NCI-H2107 treated with DMSO at 0.1 percent for 48 hours (cell line): ENCODE results near the gene POR.
"Not testable (repeated sequence)": the region's sequence is repeated elsewhere in the genome, so short reads cannot be mapped to it uniquely, and the experiment has no call there.

Source experiments
- DNase-seq: peaks from one replicate; lab custom pipeline; 2025; ENCODE audit not compliant: unreplicated experiment; lab: John Stamatoyannopoulos, UW

Gene POR

GRCh38 chr7:75988568-75989499, 73.9 kb downstream of the POR start:
- no peak for DNase-seq

DNA sequence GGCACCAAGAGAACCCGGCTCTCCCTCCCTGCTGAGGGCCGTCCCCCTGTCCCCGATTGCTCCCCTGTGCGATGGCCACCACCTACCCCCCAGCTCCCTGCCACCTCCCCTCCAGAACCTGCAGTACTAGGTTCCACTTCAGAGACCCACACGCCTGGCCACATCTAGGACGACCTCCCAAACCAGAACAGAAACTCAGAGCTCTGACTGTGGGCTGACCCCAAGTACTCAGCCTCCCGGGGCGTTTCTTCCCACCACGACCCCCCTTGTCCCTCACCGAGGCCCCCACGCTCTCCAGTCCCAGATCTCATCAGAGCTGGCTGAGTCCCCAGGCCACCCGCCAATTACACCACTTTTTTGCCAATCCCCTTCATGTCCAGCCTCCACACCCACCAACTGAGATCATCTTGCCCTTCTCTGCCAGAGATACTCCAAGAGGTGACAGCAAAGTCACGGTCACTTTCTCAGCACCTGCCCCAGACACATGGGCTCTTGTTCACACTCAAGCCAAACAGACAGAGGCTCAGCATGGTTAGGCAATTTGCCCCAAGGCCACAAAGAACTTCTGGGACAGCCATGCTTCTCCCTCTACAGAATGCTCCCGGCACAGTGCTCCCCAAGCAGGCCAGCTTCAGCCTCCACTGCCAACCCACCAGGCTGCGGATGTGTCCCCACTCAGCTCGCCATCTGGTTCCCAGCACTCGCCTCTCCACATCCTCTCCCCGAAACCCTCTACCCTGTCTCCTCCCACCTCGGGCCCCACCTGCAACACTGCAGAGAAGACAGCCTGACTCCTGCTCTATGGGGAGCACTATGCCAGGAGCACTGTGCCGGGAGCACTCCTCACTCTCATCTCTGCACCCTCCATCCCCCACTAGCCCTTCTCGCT, 74.8 kb downstream of the POR start:
- DNase-seq = no peak

GRCh38 chr7:75991531-75992082, 76.7 kb downstream of the POR start:
- DNase-seq = no peak

DNA sequence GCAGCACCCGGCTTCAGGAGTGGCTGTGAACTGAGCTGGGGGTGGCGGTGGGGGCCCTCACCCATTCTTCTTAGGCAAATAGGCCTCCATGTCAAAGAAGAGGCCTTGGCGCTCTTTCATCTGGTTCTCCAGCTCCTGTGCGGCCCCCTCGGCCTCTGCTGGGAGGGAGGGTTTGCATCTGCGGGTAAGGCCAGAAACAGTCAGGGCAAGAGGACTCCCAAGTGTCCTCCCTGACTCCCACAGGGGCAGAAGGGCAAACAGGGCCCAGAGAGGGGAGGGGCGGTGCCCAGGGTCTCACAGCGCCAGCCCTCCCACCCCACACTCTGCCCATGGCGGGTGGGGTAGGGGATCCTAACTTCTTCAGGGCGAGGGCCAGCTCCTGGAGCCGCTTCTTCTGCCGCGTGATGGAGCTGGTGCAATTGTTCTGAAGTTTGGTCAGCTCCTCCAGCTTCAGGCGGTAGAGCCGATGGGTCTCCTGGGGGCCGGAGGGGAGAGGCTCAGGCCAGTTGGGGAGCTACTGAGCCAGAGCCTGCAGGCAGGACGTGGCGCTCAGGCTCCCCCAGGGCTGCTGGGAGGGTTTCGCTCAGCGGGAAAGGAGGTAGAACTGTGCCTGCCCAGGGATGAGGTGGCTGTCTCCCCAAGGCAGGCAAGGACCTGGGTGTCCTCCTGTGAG, 77.3 kb downstream of the POR start:
- no peak for DNase-seq

- DNase-seq = no peak
Observed at GRCh38 chr7:75993689-75994387, 78.9 kb downstream of the POR start.

DNA sequence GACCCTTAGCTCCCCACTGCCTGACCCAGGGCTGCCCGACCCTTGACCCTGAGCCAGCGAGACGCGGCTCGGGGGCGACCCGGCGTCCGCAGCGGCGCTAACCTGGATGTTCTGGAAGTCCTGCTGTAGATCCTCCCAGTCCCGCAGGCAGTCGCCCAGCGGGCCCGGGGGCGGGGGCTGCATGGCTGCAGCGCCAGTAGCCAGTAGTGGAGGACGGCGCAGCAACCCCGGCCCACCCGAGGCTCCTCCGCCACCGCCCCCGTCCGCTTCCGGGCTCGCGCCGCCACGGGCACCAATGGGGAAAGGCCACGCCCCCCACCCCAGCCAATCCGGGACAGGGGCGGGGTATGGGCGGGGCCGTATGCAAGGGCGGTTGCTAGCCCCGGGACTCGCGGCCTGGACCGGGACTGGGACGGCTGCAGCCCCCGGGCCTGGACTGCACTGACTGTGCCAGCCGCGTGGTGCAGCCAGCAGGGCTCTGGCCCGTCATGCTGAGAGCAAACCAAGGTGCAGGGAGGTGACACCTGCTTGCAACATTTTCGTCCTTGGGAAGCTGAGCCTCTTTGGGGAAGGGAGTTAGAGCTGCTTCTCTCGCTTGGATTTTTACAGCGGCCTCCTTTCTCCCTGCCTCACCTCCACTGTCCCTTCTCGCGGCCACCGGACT, 79.6 kb downstream of the POR start, which contains the start of gene TMEM120A:
TSS of gene TMEM120A (minus strand) at position 208 of the 664 bp plus-strand sequence. CDS start at position 183, 25 bp downstream.
- peak; percentile 49 for DNase-seq

- DNase-seq = no peak
Observed at GRCh38 chr7:75995052-75995471, 80.1 kb downstream of the POR start.

- DNase-seq = no peak
Observed at GRCh38 chr7:75995996-75996395, 81.0 kb downstream of the POR start.

DNA sequence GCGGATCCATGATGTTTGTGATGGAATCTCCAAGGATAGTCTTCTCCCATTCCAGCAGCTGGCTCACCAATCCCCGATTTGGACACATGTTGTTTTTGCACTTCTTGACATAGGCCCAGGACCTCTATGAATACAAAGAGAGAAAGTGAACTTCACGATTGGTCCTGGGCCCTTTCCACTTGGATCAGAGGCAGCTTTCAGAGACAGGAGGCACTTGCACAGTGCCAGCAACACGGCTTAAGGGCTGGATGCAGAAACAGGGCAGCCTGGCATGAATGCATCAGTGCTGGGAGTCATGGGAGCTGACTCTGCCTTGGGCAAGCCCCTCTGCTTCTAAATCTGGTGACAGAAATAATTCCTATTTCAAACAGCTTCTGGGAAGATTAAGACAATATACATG, 81.5 kb downstream of the POR start:
- no peak for DNase-seq

- DNase-seq = no peak
Observed at GRCh38 chr7:75998038-75998437, 83.1 kb downstream of the POR start.

GRCh38 chr7:76000566-76000965, 85.6 kb downstream of the POR start:
- DNase-seq = no peak

- DNase-seq = no peak
Observed at GRCh38 chr7:76002139-76002538, 87.2 kb downstream of the POR start.

DNA sequence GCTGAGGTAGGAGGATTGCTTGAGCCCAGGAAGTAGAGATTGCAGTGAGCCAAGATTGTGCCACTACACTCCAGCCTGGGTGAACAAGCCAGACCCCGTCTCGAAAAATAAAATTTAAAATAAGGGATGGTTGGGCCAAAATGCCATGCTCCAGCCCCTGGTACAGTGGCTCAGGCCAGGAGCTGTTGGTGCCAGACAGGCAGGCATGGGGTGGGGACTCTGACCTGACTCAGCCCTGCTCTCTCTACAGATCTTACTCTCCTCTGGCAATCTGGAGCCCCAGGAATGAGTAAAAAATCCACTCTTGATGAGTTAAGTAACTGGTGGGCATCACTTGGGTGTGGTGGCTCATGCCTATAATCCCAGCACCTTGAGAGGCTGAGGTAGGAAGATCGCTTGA, 87.9 kb downstream of the POR start:
- DNase-seq = no peak

DNA sequence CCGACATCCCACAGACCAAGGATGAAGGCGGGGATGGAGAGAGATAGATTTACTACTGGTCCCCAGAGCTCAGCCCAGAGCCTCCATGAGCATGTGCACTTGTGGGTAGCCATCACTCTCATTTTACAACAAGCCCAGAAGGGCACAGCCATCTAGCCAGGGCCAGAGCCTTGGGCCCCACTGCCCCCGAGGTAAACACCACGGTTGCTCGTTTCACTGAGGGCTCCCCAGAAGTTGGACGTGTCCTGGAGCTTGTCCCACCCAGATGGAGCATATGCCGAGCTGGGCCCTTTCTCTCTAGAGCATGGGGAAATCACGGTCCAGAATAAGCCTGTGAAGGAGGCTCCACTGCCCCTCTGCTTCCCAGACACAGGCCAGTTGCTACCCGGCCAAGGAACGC, 88.4 kb downstream of the POR start:
- no peak for DNase-seq

- DNase-seq = not testable (repeated sequence)
Observed at GRCh38 chr7:76005004-76005403, 90.0 kb downstream of the POR start.

DNA sequence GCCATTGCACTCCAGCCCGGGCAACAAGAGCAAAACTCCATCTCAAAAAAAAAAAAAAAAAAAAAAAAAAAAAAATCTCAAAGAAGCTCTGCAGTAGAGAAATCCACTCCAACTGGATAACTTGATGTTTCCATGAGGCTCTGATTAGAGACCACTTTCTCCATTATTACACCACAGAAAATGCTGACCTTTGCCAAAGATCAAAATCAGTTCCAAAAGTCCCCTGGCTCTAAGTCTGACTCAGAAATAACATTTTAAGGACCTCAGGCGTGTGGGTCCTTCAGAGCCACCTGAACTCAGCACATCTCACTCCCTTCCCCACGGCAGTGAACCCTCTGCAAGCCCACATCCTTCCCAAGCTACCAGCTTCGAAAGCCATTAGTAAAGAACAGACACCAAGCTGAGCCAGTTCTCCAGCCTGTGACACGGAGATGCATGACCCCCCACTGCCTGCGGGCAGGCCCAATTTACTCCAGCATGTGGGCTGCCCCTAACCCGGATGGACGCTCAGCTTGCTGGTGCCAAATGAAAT, 93.3 kb downstream of the POR start:
- no peak for DNase-seq

- DNase-seq = no peak
Observed at GRCh38 chr7:76009672-76010600, 95.0 kb downstream of the POR start.

- no peak for DNase-seq
Observed at GRCh38 chr7:76011442-76011861, 96.5 kb downstream of the POR start.
